ENCODE data around the gene LPCAT3.

The LPCAT3 gene

DNA sequence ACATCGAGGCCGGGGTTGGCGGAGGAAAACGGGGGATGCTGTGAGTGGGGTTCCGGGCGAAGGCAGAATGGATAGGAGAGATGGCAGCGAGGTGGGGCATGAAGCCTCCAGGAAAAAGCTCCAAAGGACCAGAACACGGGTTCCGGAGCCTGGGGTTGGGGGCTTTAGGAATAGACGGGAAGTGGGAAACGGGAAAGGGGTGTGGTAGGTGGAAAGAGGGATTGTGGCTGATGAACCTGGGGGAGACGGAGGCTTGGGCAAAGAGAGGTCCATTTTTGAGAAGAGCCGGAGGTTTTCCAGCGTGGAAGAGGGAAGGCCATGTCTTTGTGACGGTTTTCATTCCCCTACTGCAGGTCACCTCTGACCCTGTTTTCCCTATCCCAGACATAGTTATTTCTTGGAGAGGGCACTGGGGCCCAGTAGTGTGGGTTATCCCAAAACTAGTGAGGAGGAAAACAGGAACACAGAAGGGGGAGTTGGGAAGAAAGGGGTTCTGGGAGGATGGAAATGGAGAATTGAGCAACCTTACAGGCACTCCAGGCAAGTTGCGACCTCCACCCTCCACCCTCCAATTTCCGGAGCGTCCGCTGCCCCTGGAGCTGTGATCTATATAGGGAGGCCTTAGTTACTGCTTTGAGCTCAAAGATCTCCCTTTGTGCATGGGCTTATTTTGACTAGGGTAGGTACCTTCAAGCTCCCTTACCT lies 89.4 kb downstream of the LPCAT3 start (continued):
- TF ChIP-seq ZNF311 (tag by site-specific recombination; IDR thresholded peaks at IDR 0.05; ENCODE audit: borderline replicate concordance) (no peak), ZNF133 (tag by site-specific recombination; IDR thresholded peaks at IDR 0.05) (no peak), ZNF777 (tag by site-specific recombination; IDR thresholded peaks at IDR 0.05; ENCODE audit: borderline replicate concordance) (no peak), ZNF24 (tag by site-specific recombination; IDR thresholded peaks at IDR 0.05) (no peak), ZNF132 (tag by site-specific recombination; IDR thresholded peaks at IDR 0.05; ENCODE audit: borderline replicate concordance) (no peak), ZNF837 (tag by site-specific recombination; IDR thresholded peaks at IDR 0.05) (no peak), ZIC2 (tag by site-specific recombination; IDR thresholded peaks at IDR 0.05) (no peak), ZBTB8A (tag by site-specific recombination; IDR thresholded peaks at IDR 0.05) (no peak), ZNF658 (tag by site-specific recombination; IDR thresholded peaks at IDR 0.05) (no peak), ZNF549 (tag by site-specific recombination; IDR thresholded peaks at IDR 0.05) (no peak), PRDM1 (tag by site-specific recombination; IDR thresholded peaks at IDR 0.05) (no peak), BCL11B (tag by site-specific recombination; IDR thresholded peaks at IDR 0.05; ENCODE audit: low read depth) (no peak), ZNF341 (tag by site-specific recombination; IDR thresholded peaks at IDR 0.05; ENCODE audit: low read depth) (peak; percentile 46), BCL6B (tag by site-specific recombination; IDR thresholded peaks at IDR 0.05) (no peak), ZBTB17 (tag by site-specific recombination; IDR thresholded peaks at IDR 0.05) (no peak), ZNF76 (tag by site-specific recombination; IDR thresholded peaks at IDR 0.05; ENCODE audit: borderline replicate concordance, low read depth) (peak; percentile 73; the same call in 1 of the 2 replicates), OVOL3 (tag by site-specific recombination; IDR thresholded peaks at IDR 0.05) (no peak), BCL11A (tag by site-specific recombination; IDR thresholded peaks at IDR 0.05; ENCODE audit: low read depth) (no peak), ZBTB20 (tag by site-specific recombination; IDR thresholded peaks at IDR 0.05) (peak; percentile 96), SP3 (tag by site-specific recombination; IDR thresholded peaks at IDR 0.05) (no peak), ZNF350 (tag by site-specific recombination; IDR thresholded peaks at IDR 0.05) (no peak), PRDM4 (tag by site-specific recombination; IDR thresholded peaks at IDR 0.05) (no peak), ZBTB21 (tag by site-specific recombination; IDR thresholded peaks at IDR 0.05) (0 out of 2 replicates have a peak, but pooled peaks have one; percentile 14), ZNF610 (tag by site-specific recombination; IDR thresholded peaks at IDR 0.05; ENCODE audit: borderline replicate concordance) (no peak), ZNF202 (tag by site-specific recombination; IDR thresholded peaks at IDR 0.05; ENCODE audit: borderline replicate concordance) (no peak), KLF9 (tag by site-specific recombination; IDR thresholded peaks at IDR 0.05; ENCODE audit: low read depth) (peak; percentile 70), ZNF138 (tag by site-specific recombination; IDR thresholded peaks at IDR 0.05; ENCODE audit: borderline replicate concordance) (no peak)
- TF ChIP-seq, protein P1, sequence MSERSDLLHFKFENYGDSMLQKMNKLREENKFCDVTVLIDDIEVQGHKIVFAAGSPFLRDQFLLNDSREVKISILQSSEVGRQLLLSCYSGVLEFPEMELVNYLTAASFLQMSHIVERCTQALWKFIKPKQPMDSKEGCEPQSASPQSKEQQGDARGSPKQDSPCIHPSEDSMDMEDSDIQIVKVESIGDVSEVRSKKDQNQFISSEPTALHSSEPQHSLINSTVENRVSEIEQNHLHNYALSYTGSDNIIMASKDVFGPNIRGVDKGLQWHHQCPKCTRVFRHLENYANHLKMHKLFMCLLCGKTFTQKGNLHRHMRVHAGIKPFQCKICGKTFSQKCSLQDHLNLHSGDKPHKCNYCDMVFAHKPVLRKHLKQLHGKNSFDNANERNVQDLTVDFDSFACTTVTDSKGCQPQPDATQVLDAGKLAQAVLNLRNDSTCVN (tag by site-specific recombination; optimal IDR thresholded peaks at IDR 0.05) = peak; percentile 27
- TF ChIP-seq, protein P2, sequence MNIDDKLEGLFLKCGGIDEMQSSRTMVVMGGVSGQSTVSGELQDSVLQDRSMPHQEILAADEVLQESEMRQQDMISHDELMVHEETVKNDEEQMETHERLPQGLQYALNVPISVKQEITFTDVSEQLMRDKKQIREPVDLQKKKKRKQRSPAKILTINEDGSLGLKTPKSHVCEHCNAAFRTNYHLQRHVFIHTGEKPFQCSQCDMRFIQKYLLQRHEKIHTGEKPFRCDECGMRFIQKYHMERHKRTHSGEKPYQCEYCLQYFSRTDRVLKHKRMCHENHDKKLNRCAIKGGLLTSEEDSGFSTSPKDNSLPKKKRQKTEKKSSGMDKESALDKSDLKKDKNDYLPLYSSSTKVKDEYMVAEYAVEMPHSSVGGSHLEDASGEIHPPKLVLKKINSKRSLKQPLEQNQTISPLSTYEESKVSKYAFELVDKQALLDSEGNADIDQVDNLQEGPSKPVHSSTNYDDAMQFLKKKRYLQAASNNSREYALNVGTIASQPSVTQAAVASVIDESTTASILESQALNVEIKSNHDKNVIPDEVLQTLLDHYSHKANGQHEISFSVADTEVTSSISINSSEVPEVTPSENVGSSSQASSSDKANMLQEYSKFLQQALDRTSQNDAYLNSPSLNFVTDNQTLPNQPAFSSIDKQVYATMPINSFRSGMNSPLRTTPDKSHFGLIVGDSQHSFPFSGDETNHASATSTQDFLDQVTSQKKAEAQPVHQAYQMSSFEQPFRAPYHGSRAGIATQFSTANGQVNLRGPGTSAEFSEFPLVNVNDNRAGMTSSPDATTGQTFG (tag by site-specific recombination; IDR thresholded peaks at IDR 0.05; ENCODE audit: borderline replicate concordance) = no peak
- TF ChIP-seq, protein P3, sequence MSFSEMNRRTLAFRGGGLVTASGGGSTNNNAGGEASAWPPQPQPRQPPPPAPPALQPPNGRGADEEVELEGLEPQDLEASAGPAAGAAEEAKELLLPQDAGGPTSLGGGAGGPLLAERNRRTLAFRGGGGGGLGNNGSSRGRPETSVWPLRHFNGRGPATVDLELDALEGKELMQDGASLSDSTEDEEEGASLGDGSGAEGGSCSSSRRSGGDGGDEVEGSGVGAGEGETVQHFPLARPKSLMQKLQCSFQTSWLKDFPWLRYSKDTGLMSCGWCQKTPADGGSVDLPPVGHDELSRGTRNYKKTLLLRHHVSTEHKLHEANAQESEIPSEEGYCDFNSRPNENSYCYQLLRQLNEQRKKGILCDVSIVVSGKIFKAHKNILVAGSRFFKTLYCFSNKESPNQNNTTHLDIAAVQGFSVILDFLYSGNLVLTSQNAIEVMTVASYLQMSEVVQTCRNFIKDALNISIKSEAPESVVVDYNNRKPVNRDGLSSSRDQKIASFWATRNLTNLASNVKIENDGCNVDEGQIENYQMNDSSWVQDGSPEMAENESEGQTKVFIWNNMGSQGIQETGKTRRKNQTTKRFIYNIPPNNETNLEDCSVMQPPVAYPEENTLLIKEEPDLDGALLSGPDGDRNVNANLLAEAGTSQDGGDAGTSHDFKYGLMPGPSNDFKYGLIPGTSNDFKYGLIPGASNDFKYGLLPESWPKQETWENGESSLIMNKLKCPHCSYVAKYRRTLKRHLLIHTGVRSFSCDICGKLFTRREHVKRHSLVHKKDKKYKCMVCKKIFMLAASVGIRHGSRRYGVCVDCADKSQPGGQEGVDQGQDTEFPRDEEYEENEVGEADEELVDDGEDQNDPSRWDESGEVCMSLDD (tag by site-specific recombination; IDR thresholded peaks at IDR 0.05) = peak; percentile 84; the same call in 1 of the 2 replicates

All from HEK293 (cell line).